Mesothelial cell of epicardium (in vitro differentiated cells): ENCODE data around the gene THBD. TPM values are rescaled to one million over a fixed set of nuclear protein-coding genes. Genes with fewer than 3 reads are reported as not detected.

Experiments used
- DNase-seq, 2 experiments: peaks; one replicate each; pipeline ENCODE4 v3.0.0; 2021; ENCODE audit warnings: low spot score in 2 of 2; ENCODE audit not compliant: unreplicated experiment in 2 of 2
- H3K27ac Mint-ChIP-seq: 2 replicates; pipeline ENCODE4 v1.8.0; 2021; ENCODE audit warnings: mixed read lengths
- H3K27me3 Mint-ChIP-seq: 2 replicates; pipeline ENCODE4 v1.8.0; 2021; ENCODE audit warnings: low read depth, mixed read lengths
- H3K36me3 Mint-ChIP-seq: 2 replicates; pipeline ENCODE4 v1.8.0; 2021; ENCODE audit warnings: mixed read lengths
- H3K4me1 Mint-ChIP-seq: 2 replicates; pipeline ENCODE4 v1.8.0; 2021; ENCODE audit warnings: mixed read lengths
- H3K4me3 Mint-ChIP-seq: 2 replicates; pipeline ENCODE4 v1.8.0; 2021; ENCODE audit warnings: mild to moderate bottlenecking, moderate library complexity, mixed read lengths
- H3K9me3 Mint-ChIP-seq: 2 replicates; pipeline ENCODE4 v1.8.0; 2021; ENCODE audit warnings: mixed read lengths
- total RNA-seq: library from RNA; stranded (reverse); gene quantifications from 3 replicates; pipeline ENCODE4 v1.2.1, GENCODE V29; 2021
- TF ChIP-seq, protein P1 (sequence below): fragments of 200-600 bp; sonication (generic); IDR thresholded peaks from one replicate; pipeline ENCODE4 v1.5.0; 2021; ENCODE audit warnings: antibody characterized with exemption; ENCODE audit not compliant: unreplicated experiment

The THBD gene
- total RNA-seq, 1 donor from 2014 or later: 0.85 TPM

DNA sequence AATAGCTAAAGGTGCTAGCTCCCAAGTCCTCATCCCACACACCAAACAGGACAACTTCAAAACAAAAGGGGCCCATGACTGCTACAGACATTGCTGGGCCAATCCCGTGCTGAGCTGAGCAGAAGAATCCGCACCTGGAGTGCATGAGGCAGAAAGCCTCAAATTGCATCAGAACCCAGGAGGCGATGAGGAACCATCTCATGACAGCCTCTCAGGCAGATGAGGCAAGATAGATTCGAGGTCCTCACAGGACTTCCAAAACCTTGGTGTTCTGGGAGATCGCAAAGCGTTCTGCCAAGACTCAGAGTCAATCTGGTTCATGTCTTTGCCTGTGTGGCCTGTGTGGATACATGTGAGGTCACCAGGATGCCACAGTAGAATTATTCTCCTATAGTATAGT lies 47.2 kb downstream of the THBD start:
- peaks cover 7% of the 10 kb centered on the region for H3K4me1 Mint-ChIP-seq
- H3K36me3 Mint-ChIP-seq: no peaks in the 10 kb centered on the region
- H3K27me3 Mint-ChIP-seq: peaks cover 25% of the 10 kb centered on the region
- no peak overlapping the region for H3K4me3 Mint-ChIP-seq
- no peaks in the 10 kb centered on the region for H3K9me3 Mint-ChIP-seq
- DNase-seq: no peak
- no peak overlapping the region for H3K27ac Mint-ChIP-seq
- TF ChIP-seq, protein P1, sequence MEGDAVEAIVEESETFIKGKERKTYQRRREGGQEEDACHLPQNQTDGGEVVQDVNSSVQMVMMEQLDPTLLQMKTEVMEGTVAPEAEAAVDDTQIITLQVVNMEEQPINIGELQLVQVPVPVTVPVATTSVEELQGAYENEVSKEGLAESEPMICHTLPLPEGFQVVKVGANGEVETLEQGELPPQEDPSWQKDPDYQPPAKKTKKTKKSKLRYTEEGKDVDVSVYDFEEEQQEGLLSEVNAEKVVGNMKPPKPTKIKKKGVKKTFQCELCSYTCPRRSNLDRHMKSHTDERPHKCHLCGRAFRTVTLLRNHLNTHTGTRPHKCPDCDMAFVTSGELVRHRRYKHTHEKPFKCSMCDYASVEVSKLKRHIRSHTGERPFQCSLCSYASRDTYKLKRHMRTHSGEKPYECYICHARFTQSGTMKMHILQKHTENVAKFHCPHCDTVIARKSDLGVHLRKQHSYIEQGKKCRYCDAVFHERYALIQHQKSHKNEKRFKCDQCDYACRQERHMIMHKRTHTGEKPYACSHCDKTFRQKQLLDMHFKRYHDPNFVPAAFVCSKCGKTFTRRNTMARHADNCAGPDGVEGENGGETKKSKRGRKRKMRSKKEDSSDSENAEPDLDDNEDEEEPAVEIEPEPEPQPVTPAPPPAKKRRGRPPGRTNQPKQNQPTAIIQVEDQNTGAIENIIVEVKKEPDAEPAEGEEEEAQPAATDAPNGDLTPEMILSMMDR: no peak

DNA sequence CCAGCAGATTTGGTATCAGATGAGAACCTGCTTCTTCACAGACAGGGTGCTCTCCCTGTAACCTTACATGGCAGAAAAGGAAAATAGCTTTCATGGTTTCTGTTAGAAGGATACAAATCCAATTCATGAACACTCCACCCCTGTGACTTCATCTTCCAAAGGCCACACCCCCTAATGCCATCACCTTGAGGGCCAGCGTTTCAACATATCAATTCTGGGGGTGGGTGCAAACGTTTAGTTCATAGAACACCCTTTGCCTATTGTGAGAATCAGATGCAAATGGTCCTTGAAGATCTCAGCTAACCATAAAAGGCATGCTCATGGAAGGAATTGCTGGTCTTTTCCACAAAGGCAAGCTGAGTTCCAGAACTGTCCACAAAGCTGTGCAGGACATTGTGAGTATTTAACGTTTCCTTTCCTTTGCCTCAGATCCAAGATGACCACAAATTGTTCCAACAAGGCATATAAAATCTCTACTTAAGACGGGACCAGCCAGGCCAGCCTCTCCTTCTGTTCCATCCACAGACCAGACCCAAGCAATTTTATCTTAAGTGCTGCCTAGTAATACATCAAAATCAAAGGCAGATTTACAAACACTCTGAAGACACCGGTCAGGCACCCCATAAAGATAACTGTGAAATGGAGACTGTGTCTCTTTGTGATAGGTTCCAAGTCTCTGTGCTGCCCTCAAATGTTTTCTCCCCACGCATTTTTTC lies 49.1 kb downstream of the THBD start:
- TF ChIP-seq, protein P1: no peak
- H3K9me3 Mint-ChIP-seq: no peaks in the 10 kb centered on the region
- no peaks in the 10 kb centered on the region for H3K36me3 Mint-ChIP-seq
- no peak for DNase-seq
- peaks cover 30% of the 10 kb centered on the region for H3K27me3 Mint-ChIP-seq
- peaks cover 7% of the 10 kb centered on the region for H3K4me1 Mint-ChIP-seq
- H3K4me3 Mint-ChIP-seq: no peak overlapping the region
- peak overlapping the region; percentile 54 for H3K27ac Mint-ChIP-seq

DNA sequence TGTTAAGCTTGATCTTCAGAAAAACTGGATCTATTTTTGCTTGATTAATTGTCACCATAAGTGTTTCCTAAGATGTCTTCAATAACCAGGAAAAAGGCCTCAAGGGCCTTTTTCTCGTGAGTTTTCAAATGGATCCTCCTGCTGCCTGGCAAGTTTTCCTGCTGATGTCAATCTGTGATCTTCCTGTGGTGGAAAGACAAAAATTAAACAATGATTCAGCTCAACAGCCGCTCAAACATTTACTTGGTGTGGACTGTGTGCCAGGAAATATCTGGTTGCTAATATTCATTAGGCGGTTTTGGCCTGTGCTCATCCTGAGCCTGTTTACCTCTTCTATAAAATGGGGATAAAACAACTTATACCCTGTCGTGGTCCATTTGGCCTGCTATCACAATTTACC lies 49.7 kb downstream of the THBD start:
- Mint-ChIP-seq H3K27me3 (peaks cover 27% of the 10 kb centered on the region), H3K36me3 (no peaks in the 10 kb centered on the region), H3K27ac (no peak overlapping the region), H3K9me3 (no peaks in the 10 kb centered on the region), H3K4me1 (peaks cover 7% of the 10 kb centered on the region), H3K4me3 (no peak overlapping the region)
- TF ChIP-seq, protein P1: no peak
- DNase-seq: no peak

DNA sequence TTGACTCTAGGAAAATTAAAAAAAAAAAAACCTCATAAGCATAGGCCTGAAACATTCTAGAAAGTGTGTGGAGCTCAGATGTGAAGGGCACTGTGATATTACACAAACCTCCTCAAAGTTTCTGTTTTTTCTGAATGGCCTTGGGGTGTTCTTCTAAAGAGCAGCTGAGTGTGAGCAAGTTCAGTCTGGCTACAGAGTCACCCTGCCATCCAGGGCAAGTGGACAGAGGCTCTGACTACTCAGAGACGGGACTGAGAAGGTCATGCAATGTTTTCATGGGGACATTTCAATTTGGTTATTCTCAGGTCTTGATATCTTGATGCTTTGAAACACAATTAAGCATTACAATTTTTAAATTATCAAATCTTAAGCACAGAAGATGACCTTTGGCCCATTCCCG lies 51.0 kb downstream of the THBD start:
- H3K4me1 Mint-ChIP-seq: peaks cover 7% of the 10 kb centered on the region
- H3K27me3 Mint-ChIP-seq: peaks cover 20% of the 10 kb centered on the region
- H3K9me3 Mint-ChIP-seq: peaks cover 6% of the 10 kb centered on the region
- no peak for DNase-seq
- TF ChIP-seq, protein P1: no peak
- H3K36me3 Mint-ChIP-seq: no peaks in the 10 kb centered on the region
- no peak overlapping the region for H3K27ac Mint-ChIP-seq
- H3K4me3 Mint-ChIP-seq: no peak overlapping the region

DNA sequence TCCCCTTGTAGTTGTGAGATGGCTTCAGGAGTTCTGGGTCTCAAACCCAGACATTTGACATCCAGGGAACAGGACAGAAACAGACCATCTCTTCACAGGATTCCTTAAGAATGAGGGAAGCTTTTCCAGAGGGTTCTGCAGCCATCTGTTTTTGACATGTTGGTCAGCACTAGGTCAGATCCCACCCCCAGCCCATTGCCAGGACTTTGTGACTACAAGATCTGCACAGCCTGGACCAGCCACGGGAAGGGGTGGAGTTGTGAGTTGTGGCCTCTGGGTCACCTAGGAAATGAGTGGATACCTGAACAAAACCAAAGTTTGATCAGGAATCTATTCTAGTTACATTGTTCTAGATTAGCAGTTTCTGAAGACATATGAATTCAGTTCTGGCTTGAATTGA lies 53.5 kb downstream of the THBD start:
- no peak overlapping the region for H3K4me3 Mint-ChIP-seq
- TF ChIP-seq, protein P1: no peak
- H3K27me3 Mint-ChIP-seq: peaks cover 12% of the 10 kb centered on the region
- no peak overlapping the region for H3K27ac Mint-ChIP-seq
- peaks cover 13% of the 10 kb centered on the region for H3K9me3 Mint-ChIP-seq
- peaks cover 7% of the 10 kb centered on the region for H3K4me1 Mint-ChIP-seq
- H3K36me3 Mint-ChIP-seq: no peaks in the 10 kb centered on the region
- no peak for DNase-seq

Other genes starting within 250 kb of the THBD start
- not detected in 3 replicates for gene SSTR4, start 14.4 kb downstream of the THBD start, total RNA-seq
- gene CD93, start 36.7 kb upstream of the THBD start, total RNA-seq: 0.07 to 0.09 TPM (median 0.09 TPM) in 3 replicates